GM12878 (cell line): ENCODE data around the gene NOTCH1. TPM values are rescaled to one million over a fixed set of nuclear protein-coding genes. Genes with fewer than 3 reads are reported as not detected.

Experiments
- ATAC-seq: fragments of 200-7000 bp; cut with Tn5 transposase; 3 replicates; pipeline ENCODE4 v1.9.1; 2020; ENCODE audit warnings: mild to moderate bottlenecking, moderate library complexity
- BruUV-seq: library from RNA; stranded (reverse); fragments of 400-500 nt; replicated peaks from 2 replicates; lab custom pipeline; 2021; lab: Mats Ljungman, UMichigan
- CTCF ChIA-PET: fragments of 300-600 bp; sonication (Branson Sonifier 250); formaldehyde crosslinking; extraction: SDS; loops from one replicate; lab custom pipeline; 2021; ENCODE audit warnings: inconsistent platforms; lab: Yijun Ruan, JAX
- POLR2A ChIA-PET: fragments of 350-600 bp; formaldehyde crosslinking; extraction: SDS; loops from one replicate; lab custom pipeline; 2021; ENCODE audit warnings: inconsistent platforms; lab: Charles Lee
- RAD21 ChIA-PET: fragments of 300-600 bp; sonication (Branson Sonifier 250); formaldehyde crosslinking; loops from one replicate; lab custom pipeline; 2023; ENCODE audit warnings: antibody characterized with exemption; ENCODE audit not compliant: unreplicated experiment; lab: Charles Lee
- SMC1A ChIA-PET: fragments of 300-600 bp; sonication (Branson Sonifier 250); formaldehyde crosslinking; loops from one replicate; lab custom pipeline; 2023; ENCODE audit not compliant: unreplicated experiment, uncharacterized antibody; lab: Charles Lee
- DNase-seq: peaks from one replicate; pipeline ENCODE4 v3.0.0-alpha.2; 2011; ENCODE audit warnings: low read depth, low spot score
- FAIRE-seq: peaks from 3 replicates; lab custom pipeline; 2011; peaks lifted over from hg19 to GRCh38; lab: Jason Lieb, UNC
- H2AFZ ChIP-seq: 2 replicates; pipeline ENCODE4 v1.6.0; 2011; ENCODE audit warnings: low read depth, low read length, control low read depth; ENCODE audit not compliant: control insufficient read depth
- H3K27ac ChIP-seq: 2 replicates; pipeline ENCODE4 v1.5.1; 2011; ENCODE audit warnings: control low read depth; ENCODE audit not compliant: control insufficient read depth, insufficient read depth
- H3K27me3 ChIP-seq, 2 experiments: replicated peaks in 1 of 2; 2 replicates each; pipeline versions ENCODE4 v1.6.0 to v1.6.1; 2011; ENCODE audit warnings: low read length in 1 of 2; ENCODE audit not compliant: control insufficient read depth in 2 of 2, insufficient read depth in 2 of 2
- H3K36me3 ChIP-seq, 2 experiments: 2 replicates each; pipeline ENCODE4 v1.5.1; 2011; ENCODE audit warnings: low read length in 1 of 2; ENCODE audit not compliant: control insufficient read depth in 2 of 2, insufficient read depth in 2 of 2
- H3K4me1 ChIP-seq: 2 replicates; pipeline ENCODE4 v1.6.1; 2011; ENCODE audit warnings: mild to moderate bottlenecking, low read length, moderate library complexity, mixed read lengths; ENCODE audit not compliant: control insufficient read depth, insufficient read depth
- H3K4me2 ChIP-seq: 2 replicates; pipeline ENCODE4 v1.6.0; 2011; ENCODE audit warnings: control low read depth; ENCODE audit not compliant: control insufficient read depth, insufficient read depth
- H3K4me3 ChIP-seq: fragments of 200-600 bp; sonication (generic); 2 replicates; pipeline ENCODE4 v1.5.1; 2016
- H3K79me2 ChIP-seq: 2 replicates; pipeline ENCODE4 v1.6.0; 2011; ENCODE audit warnings: low read length; ENCODE audit not compliant: control insufficient read depth, insufficient read depth
- H3K9ac ChIP-seq: 2 replicates; pipeline ENCODE4 v1.8.0; 2011; ENCODE audit warnings: low read length, control low read depth, mixed read lengths; ENCODE audit not compliant: control insufficient read depth, insufficient read depth
- H3K9me3 ChIP-seq: replicated peaks from 3 replicates; pipeline ENCODE4 v1.5.1; 2011; ENCODE audit warnings: mild to moderate bottlenecking, low read length; ENCODE audit not compliant: control insufficient read depth, insufficient read depth
- H4K20me1 ChIP-seq: 2 replicates; pipeline ENCODE4 v1.6.0; 2011; ENCODE audit not compliant: control insufficient read depth, insufficient read depth
- BHLHE40 ChIP-seq, 2 experiments: fragments of 450-650 bp in 1 of 2; IDR thresholded peaks; 2 replicates each; pipeline ENCODE4 v1.6.1; 2011 to 2017; ENCODE audit warnings: low read depth in 2 of 2, borderline replicate concordance in 1 of 2, improper control_type of control experiment in 1 of 2, low read length in 1 of 2, mild to moderate bottlenecking in 1 of 2
- BMI1 ChIP-seq: fragments of 450-650 bp; IDR thresholded peaks from 2 replicates; pipeline ENCODE4 v1.6.1; 2016; ENCODE audit warnings: mild to moderate bottlenecking, moderate library complexity, borderline replicate concordance
- DPF2 ChIP-seq: fragments of 450-650 bp; IDR thresholded peaks from 2 replicates; pipeline ENCODE4 v1.6.1; 2017; ENCODE audit warnings: mild to moderate bottlenecking
- EED ChIP-seq: sonication (generic); IDR thresholded peaks from 2 replicates; pipeline ENCODE4 v1.6.1; 2016; ENCODE audit warnings: antibody characterized with exemption, low read depth
- FOS ChIP-seq: IDR thresholded peaks from 3 replicates; pipeline ENCODE4 v1.6.1; 2011; ENCODE audit warnings: borderline replicate concordance; ENCODE audit not compliant: insufficient read length; ENCODE audit errors: extremely low read depth
- GATAD2B ChIP-seq: fragments of 450-650 bp; conservative IDR thresholded peaks from 2 replicates; pipeline ENCODE4 v1.6.1; 2017; ENCODE audit warnings: low read depth, mild to moderate bottlenecking, moderate library complexity
- HCFC1 ChIP-seq: fragments of 150-350 bp; IDR thresholded peaks from 2 replicates; pipeline ENCODE4 v1.6.1; 2014; ENCODE audit warnings: low read length
- HDGF ChIP-seq: fragments of 450-650 bp; IDR thresholded peaks from 2 replicates; pipeline ENCODE4 v1.6.1; 2016; ENCODE audit warnings: antibody characterized with exemption
- JUNB ChIP-seq: IDR thresholded peaks from 2 replicates; pipeline ENCODE4 v1.6.1; 2016; ENCODE audit warnings: antibody characterized with exemption, mild to moderate bottlenecking
- KLF5 ChIP-seq: fragments of 450-650 bp; IDR thresholded peaks from 2 replicates; pipeline ENCODE4 v1.6.1; 2014; ENCODE audit warnings: mild to moderate bottlenecking; ENCODE audit not compliant: partially characterized antibody
- NFXL1 ChIP-seq: fragments of 450-650 bp; IDR thresholded peaks from 2 replicates; pipeline ENCODE4 v1.6.1; 2017; ENCODE audit warnings: antibody characterized with exemption, mild to moderate bottlenecking, borderline replicate concordance
- RFX5 ChIP-seq: IDR thresholded peaks from 2 replicates; pipeline ENCODE4 v1.6.1; 2011; ENCODE audit warnings: low read depth, low read length, improper control_type of control experiment
- RUNX3 ChIP-seq: IDR thresholded peaks from 2 replicates; pipeline ENCODE4 v1.6.1; 2012; ENCODE audit warnings: low read length, inconsistent platforms
- SMARCA5 ChIP-seq: fragments of 450-650 bp; IDR thresholded peaks from 2 replicates; pipeline ENCODE4 v1.6.1; 2017; ENCODE audit warnings: mild to moderate bottlenecking
- SREBF1 ChIP-seq: IDR thresholded peaks from 2 replicates; pipeline ENCODE4 v1.6.1; 2012; ENCODE audit warnings: mild to moderate bottlenecking, low read length
- SREBF2 ChIP-seq: IDR thresholded peaks from 2 replicates; pipeline ENCODE4 v1.6.1; 2012; ENCODE audit warnings: mild to moderate bottlenecking, low read length
- SUPT20H ChIP-seq: IDR thresholded peaks from 2 replicates; pipeline ENCODE4 v1.6.1; 2011; ENCODE audit warnings: low read depth, mild to moderate bottlenecking, low read length, moderate library complexity, borderline replicate concordance; ENCODE audit not compliant: control insufficient read depth
- SUZ12 ChIP-seq: fragments of 200-600 bp; sonication (generic); IDR thresholded peaks from one replicate; pipeline ENCODE4 v1.6.1; 2018; ENCODE audit warnings: antibody characterized with exemption, mild to moderate bottlenecking; ENCODE audit not compliant: unreplicated experiment
- ZNF217 ChIP-seq: fragments of 450-650 bp; IDR thresholded peaks from 2 replicates; pipeline ENCODE4 v1.6.1; 2017; ENCODE audit warnings: antibody characterized with exemption, mild to moderate bottlenecking
- WGBS: methylation state at CpG from one replicate; pipeline ENCODE4 v1.1.6; 2016; ENCODE audit warnings: low lambda C conversion rate; ENCODE audit not compliant: insufficient replicate concordance, insufficient coverage; ENCODE audit errors: missing lambda C conversion rate; 5-methylcytosine and 5-hydroxymethylcytosine counted together
- in situ Hi-C: fragments of 300-500 bp; cut with MboI; formaldehyde crosslinking; loops from 9 replicates; pipeline ENCODE4 v1.14.3; 2018; ENCODE audit warnings: mixed read lengths
- intact Hi-C: fragments of 100-400 bp; cut with micrococcal nuclease; formaldehyde crosslinking; loops from one replicate; pipeline ENCODE4 v1.14.2; 2022; ENCODE audit not compliant: unreplicated experiment
- polyA plus RNA-seq, 11 experiments: library from polyadenylated mRNA; depleted of rRNA in 4 of 11; unstranded in 6 of 11; stranded (reverse) in 5 of 11; fragments of >200 nt; fragmentation: Nextera tagmentation in 4 of 11; fragmentation: Illumina TruSeq in 1 of 11; extraction: Ambion mirVana in 4 of 11; extraction: Trizol in 1 of 11; gene quantifications; 1 replicate in 1 of 11; 2 replicates in 10 of 11; pipeline versions ENCODE4 v1.2.1 to v1.2.3, GENCODE V29; 2011 to 2016; ENCODE audit warnings: inconsistent platforms in 2 of 11, missing spikeins in 2 of 11, low read depth in 1 of 11
- total RNA-seq, 4 experiments: library from RNA; depleted of rRNA in 3 of 4; stranded (reverse); fragments of >200 nt in 3 of 4; fragmentation: Illumina TruSeq in 1 of 4; extraction: Trizol in 1 of 4; gene quantifications; 2 replicates each; pipeline versions ENCODE4 v1.2.1 to v1.2.3, GENCODE V29; 2013 to 2021
- TF ChIP-seq, protein P1 (sequence below): IDR thresholded peaks from 2 replicates; pipeline ENCODE4 v1.6.1; 2012; ENCODE audit warnings: improper control_type of control experiment, low read depth, low read length; ENCODE audit not compliant: insufficient replicate concordance

Gene NOTCH1
- total and polyA plus RNA-seq, 10 of the 15 experiments (the other 5 are each of a cell fraction or from before 2014, with no cell fraction given): 0.02 to 40.0 (median 3.7) TPM

DNA sequence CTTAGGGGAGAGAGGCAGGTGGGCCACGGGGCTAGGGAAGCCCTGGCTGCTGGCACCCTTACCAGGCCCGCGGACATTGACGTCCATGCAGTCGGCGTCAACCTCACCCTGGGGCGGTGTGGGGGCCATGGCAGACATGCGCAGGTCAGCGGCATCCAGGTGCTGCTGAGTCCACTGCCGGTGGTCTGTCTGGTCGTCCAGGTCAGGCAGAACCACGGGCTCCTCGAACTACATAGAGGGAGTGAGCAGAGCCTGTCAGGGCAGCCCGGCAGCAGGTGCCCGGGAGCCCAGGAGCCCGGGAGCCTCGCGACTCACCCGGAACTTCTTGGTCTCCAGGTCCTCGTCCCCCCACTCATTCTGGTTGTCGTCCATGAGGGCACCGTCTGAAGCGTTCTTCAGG is 44.2 kb downstream of the NOTCH1 start:
- TF ChIP-seq RFX5: no peak
- no peak for TF ChIP-seq RUNX3
- no peak for TF ChIP-seq ZNF217
- TF ChIP-seq, protein P1, sequence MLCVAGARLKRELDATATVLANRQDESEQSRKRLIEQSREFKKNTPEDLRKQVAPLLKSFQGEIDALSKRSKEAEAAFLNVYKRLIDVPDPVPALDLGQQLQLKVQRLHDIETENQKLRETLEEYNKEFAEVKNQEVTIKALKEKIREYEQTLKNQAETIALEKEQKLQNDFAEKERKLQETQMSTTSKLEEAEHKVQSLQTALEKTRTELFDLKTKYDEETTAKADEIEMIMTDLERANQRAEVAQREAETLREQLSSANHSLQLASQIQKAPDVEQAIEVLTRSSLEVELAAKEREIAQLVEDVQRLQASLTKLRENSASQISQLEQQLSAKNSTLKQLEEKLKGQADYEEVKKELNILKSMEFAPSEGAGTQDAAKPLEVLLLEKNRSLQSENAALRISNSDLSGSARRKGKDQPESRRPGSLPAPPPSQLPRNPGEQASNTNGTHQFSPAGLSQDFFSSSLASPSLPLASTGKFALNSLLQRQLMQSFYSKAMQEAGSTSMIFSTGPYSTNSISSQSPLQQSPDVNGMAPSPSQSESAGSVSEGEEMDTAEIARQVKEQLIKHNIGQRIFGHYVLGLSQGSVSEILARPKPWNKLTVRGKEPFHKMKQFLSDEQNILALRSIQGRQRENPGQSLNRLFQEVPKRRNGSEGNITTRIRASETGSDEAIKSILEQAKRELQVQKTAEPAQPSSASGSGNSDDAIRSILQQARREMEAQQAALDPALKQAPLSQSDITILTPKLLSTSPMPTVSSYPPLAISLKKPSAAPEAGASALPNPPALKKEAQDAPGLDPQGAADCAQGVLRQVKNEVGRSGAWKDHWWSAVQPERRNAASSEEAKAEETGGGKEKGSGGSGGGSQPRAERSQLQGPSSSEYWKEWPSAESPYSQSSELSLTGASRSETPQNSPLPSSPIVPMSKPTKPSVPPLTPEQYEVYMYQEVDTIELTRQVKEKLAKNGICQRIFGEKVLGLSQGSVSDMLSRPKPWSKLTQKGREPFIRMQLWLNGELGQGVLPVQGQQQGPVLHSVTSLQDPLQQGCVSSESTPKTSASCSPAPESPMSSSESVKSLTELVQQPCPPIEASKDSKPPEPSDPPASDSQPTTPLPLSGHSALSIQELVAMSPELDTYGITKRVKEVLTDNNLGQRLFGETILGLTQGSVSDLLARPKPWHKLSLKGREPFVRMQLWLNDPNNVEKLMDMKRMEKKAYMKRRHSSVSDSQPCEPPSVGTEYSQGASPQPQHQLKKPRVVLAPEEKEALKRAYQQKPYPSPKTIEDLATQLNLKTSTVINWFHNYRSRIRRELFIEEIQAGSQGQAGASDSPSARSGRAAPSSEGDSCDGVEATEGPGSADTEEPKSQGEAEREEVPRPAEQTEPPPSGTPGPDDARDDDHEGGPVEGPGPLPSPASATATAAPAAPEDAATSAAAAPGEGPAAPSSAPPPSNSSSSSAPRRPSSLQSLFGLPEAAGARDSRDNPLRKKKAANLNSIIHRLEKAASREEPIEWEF: no peak
- TF ChIP-seq DPF2: no peak
- no peak for TF ChIP-seq SMARCA5
- TF ChIP-seq BHLHE40 (IDR thresholded peaks at IDR 0.05; ENCODE audit: borderline replicate concordance in 1 of 2, low read depth in 2 of 2, low read length in 1 of 2): no peak
- TF ChIP-seq SUZ12: no peak
- no peak for TF ChIP-seq JUNB
- no peak for TF ChIP-seq HDGF
- TF ChIP-seq SREBF1: no peak
- TF ChIP-seq GATAD2B: no peak
- no peak for TF ChIP-seq KLF5
- no peak for TF ChIP-seq NFXL1
- no peak for TF ChIP-seq EED
- TF ChIP-seq BMI1: no peak
- no peak for TF ChIP-seq FOS
- no peak for TF ChIP-seq SREBF2
- no peak for TF ChIP-seq HCFC1
- TF ChIP-seq SUPT20H: no peak

More for the DNA sequence above, 44.2 kb downstream of the NOTCH1 start:
- Histone ChIP-seq H3K36me3 (peaks cover 0 to 46% of the 10 kb centered on the region in 2 experiments; a peak in 2 of 4 replicates), H3K27me3 (no peaks in the 10 kb centered on the region), H4K20me1 (no peaks in the 10 kb centered on the region), H3K9me3 (no peaks in the 10 kb centered on the region), H3K4me1 (no peaks in the 10 kb centered on the region), H3K9ac (no peak overlapping the region), H2AFZ (no peak overlapping the region), H3K27ac (no peak overlapping the region), H3K79me2 (no peaks in the 10 kb centered on the region), H3K4me3 (no peak overlapping the region), H3K4me2 (no peak overlapping the region)
- 93% methylated on average over 23 of the region's 23 CpGs for WGBS
- DNase-seq (no peak), ATAC-seq (no peak), FAIRE-seq (no peak)
- POLR2A ChIA-PET: no interaction called here
- BruUV-seq: no TSS peak
- RAD21 ChIA-PET: no interaction called here
- intact Hi-C loops: no loop called here
- SMC1A ChIA-PET: no interaction called here
- in situ Hi-C loops: no loop called here
- CTCF ChIA-PET: interaction anchor here (1.7 kb wide), 1 partner anchor 124 kb away, joined by 4 read pairs; no protein-coding TSS in a partner anchor
